ENCODE results near the gene ATG101. TPM values are rescaled to one million over a fixed set of nuclear protein-coding genes. Genes with fewer than 3 reads are reported as not detected.
A peak's percentile ranks its signal among the peaks of the same experiment; 100 is the strongest.

Gene ATG101
- total and polyA plus RNA-seq, 2 of the 13 experiments (the other 11 are each of a cell fraction or from before 2014, with no cell fraction given), result 58.2 to 67.7 TPM

DNA sequence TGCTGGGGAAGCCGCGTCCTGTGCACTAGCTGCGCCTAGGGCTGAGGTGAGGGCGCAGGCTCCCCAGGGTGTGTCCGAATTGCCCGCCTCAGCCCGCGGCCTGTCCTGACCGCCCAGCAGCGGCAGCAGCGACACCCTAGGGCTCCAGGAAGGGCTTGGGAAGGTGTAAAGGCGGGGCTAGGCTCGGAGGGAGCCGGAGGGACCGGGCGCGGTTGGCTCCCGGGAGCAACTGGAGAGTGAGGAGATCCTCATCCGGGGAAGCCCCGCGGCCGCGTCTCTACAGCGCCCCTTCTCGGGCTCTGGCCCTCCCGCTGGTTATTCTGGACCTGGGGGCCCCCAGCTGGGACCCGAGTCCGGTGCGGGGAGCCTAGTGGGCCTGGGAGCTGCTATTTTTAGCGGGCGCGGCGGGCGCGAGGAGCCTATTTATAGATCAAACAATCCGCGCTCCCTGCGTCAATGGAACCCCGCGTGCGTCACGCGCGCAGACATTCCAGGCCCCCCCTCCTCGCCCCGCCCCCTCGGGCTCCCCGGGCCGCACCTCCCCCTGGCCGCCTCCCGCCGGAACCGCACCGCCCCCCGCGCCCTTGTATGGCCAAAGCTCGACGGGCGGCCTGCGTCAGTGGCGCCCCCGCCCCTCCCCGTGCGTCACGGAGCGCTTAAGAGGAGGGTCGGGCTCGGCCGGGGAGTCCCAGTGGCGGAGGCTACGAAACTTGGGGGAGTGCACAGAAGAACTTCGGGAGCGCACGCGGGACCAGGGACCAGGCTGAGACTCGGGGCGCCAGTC, 18.8 kb upstream of the ATG101 start, which contains the start of gene NR4A1 (continued):
- TF ChIP-seq, protein P1, sequence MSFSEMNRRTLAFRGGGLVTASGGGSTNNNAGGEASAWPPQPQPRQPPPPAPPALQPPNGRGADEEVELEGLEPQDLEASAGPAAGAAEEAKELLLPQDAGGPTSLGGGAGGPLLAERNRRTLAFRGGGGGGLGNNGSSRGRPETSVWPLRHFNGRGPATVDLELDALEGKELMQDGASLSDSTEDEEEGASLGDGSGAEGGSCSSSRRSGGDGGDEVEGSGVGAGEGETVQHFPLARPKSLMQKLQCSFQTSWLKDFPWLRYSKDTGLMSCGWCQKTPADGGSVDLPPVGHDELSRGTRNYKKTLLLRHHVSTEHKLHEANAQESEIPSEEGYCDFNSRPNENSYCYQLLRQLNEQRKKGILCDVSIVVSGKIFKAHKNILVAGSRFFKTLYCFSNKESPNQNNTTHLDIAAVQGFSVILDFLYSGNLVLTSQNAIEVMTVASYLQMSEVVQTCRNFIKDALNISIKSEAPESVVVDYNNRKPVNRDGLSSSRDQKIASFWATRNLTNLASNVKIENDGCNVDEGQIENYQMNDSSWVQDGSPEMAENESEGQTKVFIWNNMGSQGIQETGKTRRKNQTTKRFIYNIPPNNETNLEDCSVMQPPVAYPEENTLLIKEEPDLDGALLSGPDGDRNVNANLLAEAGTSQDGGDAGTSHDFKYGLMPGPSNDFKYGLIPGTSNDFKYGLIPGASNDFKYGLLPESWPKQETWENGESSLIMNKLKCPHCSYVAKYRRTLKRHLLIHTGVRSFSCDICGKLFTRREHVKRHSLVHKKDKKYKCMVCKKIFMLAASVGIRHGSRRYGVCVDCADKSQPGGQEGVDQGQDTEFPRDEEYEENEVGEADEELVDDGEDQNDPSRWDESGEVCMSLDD (CRISPR knock-in tag; IDR thresholded peaks at IDR 0.05; ENCODE audit: borderline replicate concordance), result no peak
- TF ChIP-seq ARNT2 (CRISPR knock-in tag; IDR thresholded peaks at IDR 0.05; ENCODE audit: low read depth) (no peak; the same call in 1 of the 2 replicates), XRCC5 (optimal IDR thresholded peaks at IDR 0.05; ENCODE audit: low read length) (no peak), FOXJ3 (CRISPR knock-in tag; IDR thresholded peaks at IDR 0.05; ENCODE audit: borderline replicate concordance) (no peak), MBNL3 (CRISPR knock-in tag; conservative IDR thresholded peaks at IDR 0.05) (no peak), HNRNPH1 (optimal IDR thresholded peaks at IDR 0.05; ENCODE audit: low read depth, low read length) (no peak), ZNF558 (CRISPR knock-in tag; IDR thresholded peaks at IDR 0.05; ENCODE audit: borderline replicate concordance) (no peak)
- TF ChIP-seq, protein P2, sequence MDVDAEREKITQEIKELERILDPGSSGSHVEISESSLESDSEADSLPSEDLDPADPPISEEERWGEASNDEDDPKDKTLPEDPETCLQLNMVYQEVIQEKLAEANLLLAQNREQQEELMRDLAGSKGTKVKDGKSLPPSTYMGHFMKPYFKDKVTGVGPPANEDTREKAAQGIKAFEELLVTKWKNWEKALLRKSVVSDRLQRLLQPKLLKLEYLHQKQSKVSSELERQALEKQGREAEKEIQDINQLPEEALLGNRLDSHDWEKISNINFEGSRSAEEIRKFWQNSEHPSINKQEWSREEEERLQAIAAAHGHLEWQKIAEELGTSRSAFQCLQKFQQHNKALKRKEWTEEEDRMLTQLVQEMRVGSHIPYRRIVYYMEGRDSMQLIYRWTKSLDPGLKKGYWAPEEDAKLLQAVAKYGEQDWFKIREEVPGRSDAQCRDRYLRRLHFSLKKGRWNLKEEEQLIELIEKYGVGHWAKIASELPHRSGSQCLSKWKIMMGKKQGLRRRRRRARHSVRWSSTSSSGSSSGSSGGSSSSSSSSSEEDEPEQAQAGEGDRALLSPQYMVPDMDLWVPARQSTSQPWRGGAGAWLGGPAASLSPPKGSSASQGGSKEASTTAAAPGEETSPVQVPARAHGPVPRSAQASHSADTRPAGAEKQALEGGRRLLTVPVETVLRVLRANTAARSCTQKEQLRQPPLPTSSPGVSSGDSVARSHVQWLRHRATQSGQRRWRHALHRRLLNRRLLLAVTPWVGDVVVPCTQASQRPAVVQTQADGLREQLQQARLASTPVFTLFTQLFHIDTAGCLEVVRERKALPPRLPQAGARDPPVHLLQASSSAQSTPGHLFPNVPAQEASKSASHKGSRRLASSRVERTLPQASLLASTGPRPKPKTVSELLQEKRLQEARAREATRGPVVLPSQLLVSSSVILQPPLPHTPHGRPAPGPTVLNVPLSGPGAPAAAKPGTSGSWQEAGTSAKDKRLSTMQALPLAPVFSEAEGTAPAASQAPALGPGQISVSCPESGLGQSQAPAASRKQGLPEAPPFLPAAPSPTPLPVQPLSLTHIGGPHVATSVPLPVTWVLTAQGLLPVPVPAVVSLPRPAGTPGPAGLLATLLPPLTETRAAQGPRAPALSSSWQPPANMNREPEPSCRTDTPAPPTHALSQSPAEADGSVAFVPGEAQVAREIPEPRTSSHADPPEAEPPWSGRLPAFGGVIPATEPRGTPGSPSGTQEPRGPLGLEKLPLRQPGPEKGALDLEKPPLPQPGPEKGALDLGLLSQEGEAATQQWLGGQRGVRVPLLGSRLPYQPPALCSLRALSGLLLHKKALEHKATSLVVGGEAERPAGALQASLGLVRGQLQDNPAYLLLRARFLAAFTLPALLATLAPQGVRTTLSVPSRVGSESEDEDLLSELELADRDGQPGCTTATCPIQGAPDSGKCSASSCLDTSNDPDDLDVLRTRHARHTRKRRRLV (CRISPR knock-in tag; IDR thresholded peaks at IDR 0.05), result 0 out of 2 replicates have a peak, but pooled peaks have one; percentile 46
- TF ChIP-seq, protein P3, sequence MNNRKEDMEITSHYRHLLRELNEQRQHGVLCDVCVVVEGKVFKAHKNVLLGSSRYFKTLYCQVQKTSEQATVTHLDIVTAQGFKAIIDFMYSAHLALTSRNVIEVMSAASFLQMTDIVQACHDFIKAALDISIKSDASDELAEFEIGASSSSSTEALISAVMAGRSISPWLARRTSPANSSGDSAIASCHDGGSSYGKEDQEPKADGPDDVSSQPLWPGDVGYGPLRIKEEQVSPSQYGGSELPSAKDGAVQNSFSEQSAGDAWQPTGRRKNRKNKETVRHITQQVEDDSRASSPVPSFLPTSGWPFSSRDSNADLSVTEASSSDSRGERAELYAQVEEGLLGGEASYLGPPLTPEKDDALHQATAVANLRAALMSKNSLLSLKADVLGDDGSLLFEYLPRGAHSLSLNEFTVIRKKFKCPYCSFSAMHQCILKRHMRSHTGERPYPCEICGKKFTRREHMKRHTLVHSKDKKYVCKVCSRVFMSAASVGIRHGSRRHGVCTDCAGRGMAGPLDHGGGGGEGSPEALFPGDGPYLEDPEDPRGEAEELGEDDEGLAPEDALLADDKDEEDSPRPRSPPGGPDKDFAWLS (CRISPR knock-in tag; IDR thresholded peaks at IDR 0.05; ENCODE audit: borderline replicate concordance), result no peak; the same call in 1 of the 2 replicates
- TF ChIP-seq, protein P4, sequence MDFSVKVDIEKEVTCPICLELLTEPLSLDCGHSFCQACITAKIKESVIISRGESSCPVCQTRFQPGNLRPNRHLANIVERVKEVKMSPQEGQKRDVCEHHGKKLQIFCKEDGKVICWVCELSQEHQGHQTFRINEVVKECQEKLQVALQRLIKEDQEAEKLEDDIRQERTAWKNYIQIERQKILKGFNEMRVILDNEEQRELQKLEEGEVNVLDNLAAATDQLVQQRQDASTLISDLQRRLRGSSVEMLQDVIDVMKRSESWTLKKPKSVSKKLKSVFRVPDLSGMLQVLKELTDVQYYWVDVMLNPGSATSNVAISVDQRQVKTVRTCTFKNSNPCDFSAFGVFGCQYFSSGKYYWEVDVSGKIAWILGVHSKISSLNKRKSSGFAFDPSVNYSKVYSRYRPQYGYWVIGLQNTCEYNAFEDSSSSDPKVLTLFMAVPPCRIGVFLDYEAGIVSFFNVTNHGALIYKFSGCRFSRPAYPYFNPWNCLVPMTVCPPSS (IDR thresholded peaks at IDR 0.05), result no peak
- TF ChIP-seq, protein P5, sequence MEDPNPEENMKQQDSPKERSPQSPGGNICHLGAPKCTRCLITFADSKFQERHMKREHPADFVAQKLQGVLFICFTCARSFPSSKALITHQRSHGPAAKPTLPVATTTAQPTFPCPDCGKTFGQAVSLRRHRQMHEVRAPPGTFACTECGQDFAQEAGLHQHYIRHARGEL (CRISPR knock-in tag; IDR thresholded peaks at IDR 0.05), result no peak
- TF ChIP-seq, protein P6, sequence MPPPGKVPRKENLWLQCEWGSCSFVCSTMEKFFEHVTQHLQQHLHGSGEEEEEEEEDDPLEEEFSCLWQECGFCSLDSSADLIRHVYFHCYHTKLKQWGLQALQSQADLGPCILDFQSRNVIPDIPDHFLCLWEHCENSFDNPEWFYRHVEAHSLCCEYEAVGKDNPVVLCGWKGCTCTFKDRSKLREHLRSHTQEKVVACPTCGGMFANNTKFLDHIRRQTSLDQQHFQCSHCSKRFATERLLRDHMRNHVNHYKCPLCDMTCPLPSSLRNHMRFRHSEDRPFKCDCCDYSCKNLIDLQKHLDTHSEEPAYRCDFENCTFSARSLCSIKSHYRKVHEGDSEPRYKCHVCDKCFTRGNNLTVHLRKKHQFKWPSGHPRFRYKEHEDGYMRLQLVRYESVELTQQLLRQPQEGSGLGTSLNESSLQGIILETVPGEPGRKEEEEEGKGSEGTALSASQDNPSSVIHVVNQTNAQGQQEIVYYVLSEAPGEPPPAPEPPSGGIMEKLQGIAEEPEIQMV (CRISPR knock-in tag; IDR thresholded peaks at IDR 0.05; ENCODE audit: low read depth), result 0 out of 2 replicates have a peak, but pooled peaks have one; percentile 18

All from HepG2 (cell line).